ENCODE measurements around the gene MRPL24.
A peak's percentile ranks its signal among the peaks of the same experiment; 100 is the strongest.
"Not testable (repeated sequence)": the region's sequence is repeated elsewhere in the genome, so short reads cannot be mapped to it uniquely, and the experiment has no call there.

Gene MRPL24

DNA sequence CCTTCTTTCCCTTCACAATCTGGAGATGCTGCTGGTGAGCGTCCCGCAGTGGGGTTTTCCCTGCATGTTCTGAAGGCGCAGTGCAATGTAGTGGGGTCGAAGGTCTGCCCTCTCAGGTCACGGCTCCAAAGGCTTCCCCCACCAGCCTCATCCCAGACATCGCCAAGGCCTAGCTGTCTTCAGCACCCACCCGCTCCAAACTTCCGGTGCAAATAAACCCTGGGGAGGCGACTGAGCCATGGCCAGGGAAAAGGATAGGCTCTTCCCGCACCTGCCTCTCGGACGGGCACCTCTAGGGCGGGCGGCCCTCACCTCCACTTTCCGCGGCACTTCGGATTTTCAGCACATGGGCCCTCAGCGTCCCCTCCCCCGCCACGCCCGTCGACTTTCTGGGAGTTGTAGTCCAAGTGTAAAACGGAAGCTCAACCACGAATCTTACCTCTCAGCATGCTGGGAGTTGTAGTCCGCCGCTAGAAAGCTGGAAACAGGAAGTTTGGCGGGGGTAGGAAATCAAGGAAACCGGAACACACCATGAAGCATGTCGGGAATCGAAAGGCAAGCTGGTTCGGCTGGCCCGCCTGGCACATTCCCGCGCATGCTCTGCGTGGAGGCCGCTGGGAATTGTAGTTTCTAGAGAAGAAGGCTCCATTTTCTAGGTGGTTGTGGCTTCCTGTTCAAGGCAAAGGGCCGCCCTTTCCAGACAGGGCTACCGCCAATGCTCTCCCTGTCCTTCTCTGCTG lies at the start of gene MRPL24:
Gene MRPL24, minus strand, starts transcription at position 348 of the 740 bp plus-strand sequence. CDS start 2,384 bp downstream, outside the sequence.
- peak; percentile 100 for DNase-seq

DNA sequence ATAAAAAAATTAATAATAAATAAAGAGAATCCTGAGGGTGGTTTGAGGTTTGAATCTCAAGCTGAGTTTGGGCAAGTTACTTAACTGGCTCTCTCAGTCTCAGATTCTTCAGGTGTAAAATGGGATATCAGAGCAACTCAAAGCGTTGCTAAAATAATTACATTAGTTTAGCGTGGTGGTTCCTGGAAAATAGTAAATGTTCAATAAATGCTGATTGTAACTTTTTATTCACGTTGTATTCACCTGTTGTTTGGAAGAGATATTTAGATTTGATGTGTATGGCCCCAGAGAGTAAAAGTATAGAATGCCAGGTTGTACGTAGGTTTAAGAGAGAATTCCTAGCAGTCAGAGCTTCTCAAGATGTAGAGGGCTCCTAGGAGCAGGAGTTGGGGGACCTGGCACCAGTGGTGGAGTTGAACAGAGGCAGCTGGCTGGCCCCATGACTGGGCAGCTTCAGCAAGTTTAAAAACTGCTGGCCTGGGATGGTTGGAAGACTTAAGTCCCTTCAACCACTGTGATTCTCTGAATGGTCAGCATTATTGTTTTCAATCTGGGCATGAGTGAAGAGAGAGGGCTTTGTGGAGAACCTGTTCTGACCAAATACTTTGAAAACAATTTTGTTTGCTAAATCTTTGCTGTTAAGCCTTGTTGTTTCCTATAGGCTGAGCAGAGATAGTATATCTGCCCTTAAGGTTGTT lies 48.9 kb upstream of the MRPL24 start:
- no peak for DNase-seq

DNA sequence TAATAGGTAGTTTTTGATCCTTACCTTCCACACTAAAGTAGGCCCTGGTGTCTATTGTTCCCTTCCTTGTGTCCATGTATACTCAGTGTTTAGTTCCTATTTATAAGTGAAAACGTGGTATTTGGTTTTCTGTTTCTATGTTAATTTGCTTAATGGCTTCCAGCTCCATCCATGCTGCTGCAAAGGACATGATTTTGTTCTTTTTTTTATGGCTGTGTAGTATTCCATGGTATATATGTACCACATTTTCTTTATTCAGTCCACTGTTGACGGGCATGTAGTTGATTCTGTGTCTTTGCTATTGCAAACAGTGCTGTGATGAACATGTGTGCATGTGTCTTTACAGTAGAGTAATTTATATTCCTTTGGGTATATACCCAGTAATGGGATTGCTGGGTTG lies 47.2 kb upstream of the MRPL24 start:
- no peak for DNase-seq

DNA sequence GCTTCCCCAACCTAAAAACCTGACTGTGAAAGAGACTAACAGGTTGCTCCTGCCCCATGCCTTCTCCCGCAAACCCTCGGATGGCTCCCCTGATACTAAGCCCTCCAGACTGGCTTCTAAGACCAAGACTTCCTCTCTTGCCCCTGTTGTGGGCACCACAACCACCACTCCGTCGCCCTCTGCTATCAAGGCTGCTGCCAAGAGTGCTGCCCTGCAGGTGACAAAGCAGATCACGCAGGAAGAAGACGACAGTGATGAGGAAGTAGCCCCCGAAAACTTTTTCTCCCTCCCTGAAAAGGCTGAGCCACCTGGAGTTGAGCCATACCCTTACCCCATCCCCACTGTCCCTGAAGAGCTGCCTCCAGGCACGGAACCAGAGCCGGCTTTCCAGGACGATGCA lies 45.8 kb upstream of the MRPL24 start:
- no peak for DNase-seq

DNA sequence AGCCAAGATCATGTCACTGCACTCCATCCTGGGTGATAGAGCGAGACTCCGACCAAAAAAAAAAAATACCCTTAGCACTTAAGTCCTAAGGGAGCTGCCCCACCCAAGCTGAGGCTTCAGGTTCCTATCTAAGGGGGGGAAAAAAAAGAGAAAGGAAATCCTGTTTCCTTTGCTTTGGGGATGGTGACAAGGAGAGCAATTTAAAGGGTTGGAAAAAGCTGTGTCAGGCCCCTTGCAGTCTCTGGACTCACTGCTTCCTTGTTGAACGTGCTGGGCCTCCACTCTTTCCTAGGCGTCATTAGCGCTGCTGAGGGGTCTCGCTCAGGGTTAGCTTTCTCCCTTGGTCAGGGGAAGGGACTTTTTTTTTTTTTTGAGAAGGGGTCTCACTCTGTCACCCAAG lies 44.6 kb upstream of the MRPL24 start:
- no peak for DNase-seq

DNA sequence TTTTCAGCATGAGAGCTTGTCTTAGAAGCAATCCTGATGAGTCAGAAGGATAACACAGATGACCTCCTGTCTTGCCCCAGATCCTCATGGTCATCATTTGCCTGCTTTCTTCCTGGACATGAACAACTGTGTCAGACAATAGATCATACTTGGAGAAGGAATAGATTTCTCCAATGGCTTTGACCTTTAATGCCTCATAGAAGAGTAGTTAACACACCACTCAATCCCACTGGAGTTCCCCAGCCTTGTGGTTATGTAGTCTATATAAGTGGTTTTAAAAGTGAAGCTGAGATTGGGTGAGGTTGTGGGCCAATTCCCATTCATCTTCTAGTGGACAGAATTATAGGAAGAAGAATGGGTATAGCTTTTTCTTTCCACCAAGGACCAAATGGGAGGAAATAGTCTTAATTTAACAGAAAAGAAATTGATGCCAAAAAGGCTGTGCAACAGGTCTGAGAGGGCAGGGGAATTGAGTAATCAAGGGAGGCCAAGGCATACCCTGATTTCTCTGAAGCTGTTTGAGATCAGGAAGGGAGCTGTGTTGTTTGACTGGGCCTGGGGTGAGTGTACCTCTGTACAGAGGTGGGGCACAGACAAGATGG lies 40.8 kb upstream of the MRPL24 start:
- DNase-seq = no peak

DNA sequence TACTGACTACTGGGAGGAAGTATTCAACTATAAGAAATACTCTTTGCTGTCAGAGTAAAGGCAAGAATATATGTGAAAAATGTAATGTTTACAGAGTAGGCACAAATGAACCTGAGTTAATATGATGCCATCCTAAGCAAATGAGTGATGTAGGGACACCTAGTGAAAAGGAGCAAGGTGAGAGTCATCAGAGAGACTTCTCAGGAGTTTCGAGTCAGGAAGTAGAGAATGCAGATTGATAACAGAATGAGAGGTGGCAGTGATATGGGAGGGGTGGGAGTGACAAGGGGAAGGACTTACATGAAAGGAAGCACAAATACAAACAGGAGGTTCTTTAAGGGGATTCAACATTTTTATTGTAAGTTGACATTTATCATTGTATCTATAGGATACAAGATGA lies 36.7 kb upstream of the MRPL24 start:
- DNase-seq = no peak

DNA sequence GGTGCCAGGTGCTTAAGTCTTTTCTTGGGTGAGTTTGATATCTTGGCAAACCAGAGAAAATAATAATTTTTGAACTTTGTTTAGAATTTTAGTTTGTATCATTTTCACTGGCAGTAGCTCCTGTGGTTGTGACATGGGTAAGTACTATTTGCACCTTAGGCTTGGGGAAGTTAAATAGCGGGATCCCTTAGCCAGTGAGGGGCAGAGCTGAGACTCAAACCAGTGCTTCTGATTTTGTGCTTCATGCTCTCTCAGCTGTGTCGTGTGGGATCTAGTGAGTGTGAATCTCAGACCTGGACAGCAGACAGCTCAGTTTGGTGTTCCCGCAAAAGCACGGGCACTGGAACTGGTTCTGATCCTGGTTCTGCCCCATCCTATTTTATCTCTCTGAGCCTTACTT lies 36.1 kb upstream of the MRPL24 start:
- no peak for DNase-seq

DNA sequence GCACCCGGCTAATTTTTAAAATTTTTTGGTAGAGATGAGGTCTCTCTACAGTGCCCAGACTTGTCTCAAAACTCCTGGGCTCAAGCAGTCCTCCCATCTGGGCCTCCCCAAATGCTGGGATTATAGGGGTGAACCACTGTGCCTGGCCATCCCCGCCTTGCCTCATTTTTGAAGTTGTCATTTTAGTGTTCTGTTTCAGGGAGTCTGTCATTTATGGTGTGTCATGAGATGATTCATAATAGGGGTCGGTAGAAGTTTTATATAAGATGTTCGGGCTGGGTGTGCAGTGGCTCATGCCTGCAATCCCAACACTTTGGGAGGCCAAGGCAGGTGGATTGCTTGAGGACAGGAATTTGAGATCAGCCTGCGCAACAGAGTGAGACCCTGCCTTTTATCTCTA lies 34.9 kb upstream of the MRPL24 start:
- DNase-seq = no peak

DNA sequence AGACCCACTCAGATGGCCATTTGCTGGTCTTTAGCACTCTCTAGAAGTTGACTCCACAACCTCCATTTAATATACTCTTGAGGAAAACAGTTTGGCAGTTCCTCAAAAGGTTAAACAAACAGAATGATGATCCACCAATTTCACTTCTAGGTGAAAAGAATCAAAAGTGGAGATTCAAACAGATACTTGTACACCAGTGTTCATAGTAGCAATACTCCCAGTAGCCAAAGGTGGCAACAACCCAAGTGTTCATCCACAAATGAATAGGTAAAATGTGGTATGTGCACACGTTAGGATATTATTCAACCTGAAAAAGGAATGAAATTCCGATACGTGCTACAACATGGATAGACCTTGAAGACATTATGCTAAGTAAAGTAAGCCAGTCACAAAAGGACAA lies 32.7 kb upstream of the MRPL24 start:
- DNase-seq = no peak

DNA sequence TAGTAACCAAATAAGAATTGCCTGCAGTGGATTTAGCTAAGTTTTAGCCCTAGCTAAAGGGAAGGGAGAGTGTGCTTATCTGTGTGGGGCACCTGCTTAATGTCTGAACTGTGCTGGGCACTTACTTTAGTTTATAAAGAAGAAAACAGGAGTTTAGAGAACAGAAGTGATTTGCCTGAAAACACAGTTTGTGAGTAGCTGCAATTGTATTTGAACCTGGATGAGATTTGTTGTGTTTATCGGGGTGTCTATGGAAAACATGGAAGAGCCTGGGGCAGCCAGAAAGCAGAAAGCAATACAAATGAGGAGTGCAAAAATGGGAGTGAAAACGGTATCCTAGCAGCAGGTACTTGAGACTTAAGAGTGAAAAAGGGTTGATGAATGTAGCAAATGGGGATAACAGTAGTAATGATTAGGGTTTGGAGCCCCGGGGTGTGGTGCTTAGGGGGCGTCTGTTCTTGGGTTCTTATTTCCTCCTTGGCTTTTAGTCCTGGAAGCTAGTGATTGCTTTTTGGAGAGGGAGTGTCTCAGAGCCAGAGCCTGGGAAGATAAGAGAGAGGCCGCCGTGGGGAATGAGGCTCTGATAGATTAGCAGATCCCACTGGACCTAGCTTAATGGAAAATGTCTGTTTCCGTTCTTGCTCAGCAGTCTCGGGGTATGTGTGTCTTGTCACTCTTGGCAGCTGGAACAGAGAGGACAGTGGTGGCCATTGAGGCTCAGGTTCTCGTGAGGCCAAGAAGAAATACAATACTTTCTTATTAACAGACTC lies 32.0 kb upstream of the MRPL24 start:
- DNase-seq = peak; percentile 66

DNA sequence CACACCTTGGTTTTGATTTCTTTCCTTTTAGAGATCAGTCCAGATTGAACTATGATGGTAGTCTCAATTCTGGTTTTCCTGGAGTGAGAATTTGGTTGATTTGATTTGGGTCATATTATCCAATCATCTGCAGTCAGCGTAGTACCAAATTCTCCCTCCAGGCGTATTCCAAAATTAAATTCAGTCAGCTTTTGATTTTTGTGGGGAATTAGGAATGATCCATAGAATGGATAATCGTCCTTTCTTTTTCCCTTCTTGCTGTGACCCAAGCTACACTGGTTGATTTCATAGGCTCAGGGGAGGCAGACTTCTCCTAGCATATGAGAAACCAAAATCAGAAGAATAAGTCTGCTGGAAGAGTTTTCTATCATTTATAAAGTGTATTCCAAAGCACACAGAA lies 31.3 kb upstream of the MRPL24 start:
- DNase-seq = no peak

DNA sequence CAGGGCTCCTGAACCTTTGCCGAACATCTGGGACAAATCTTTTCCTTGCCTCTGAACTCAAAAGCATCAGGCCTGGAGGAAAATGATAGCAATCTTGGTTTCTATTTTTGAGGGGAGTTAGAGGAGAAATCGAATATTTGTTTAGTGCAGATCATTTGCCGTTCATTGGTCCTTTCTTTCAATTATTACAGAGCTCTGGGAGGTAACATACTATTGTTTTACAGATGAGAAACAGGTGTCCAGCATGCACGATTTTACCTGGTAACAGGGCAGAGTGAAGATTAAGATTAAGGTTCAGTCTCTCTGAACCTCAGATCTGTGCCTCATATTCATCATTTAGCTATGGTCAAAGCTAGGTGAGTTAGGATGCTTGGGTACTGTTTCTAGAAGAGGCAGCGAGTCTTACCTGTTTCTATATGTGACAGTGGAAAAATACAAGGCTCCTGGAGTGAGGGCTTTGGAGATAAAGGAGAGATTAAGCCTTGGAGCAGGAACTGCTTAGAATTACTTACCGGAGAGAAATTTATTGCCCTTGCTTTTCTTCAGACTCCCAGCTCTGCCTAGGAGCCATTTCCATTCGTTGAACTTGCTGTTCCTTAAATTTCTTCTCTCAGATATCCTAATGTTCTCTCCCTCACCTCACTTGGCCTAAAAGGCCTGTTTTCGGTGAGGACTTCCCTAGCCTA lies 27.9 kb upstream of the MRPL24 start:
- DNase-seq = no peak

DNA sequence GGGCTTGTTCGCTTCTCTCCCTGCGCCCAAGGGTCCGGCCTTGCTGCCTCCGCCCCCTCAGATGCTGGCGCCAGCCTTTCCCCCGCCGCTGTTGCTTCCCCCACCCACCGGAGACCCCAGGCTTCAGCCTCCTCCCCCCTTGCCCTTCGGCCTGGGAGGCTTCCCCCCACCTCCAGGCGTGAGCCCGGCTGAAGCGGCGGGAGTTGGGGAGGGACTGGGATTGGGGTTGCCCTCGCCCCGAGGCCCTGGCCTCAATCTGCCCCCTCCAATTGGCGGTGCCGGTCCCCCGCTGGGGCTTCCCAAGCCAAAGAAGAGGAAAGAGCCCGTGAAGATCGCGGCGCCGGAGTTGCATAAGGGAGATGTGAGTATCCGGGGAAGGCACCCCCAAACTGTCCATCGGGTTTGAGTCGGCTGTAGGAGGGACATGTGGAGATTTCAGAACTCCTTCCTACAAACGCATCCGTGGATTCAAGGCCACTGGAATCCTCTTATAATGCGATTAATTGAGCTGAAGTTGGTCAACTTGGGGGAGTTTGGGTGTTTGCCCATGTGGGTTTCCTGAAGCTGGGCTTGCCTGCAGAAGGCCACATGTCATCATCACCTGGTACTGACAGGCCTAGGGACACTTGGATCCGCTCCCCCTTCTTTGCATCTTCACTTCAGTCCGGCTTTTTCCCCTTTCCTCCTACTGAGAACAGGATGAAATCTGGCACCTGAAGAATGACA lies 27.2 kb upstream of the MRPL24 start:
- peak; percentile 54 for DNase-seq

DNA sequence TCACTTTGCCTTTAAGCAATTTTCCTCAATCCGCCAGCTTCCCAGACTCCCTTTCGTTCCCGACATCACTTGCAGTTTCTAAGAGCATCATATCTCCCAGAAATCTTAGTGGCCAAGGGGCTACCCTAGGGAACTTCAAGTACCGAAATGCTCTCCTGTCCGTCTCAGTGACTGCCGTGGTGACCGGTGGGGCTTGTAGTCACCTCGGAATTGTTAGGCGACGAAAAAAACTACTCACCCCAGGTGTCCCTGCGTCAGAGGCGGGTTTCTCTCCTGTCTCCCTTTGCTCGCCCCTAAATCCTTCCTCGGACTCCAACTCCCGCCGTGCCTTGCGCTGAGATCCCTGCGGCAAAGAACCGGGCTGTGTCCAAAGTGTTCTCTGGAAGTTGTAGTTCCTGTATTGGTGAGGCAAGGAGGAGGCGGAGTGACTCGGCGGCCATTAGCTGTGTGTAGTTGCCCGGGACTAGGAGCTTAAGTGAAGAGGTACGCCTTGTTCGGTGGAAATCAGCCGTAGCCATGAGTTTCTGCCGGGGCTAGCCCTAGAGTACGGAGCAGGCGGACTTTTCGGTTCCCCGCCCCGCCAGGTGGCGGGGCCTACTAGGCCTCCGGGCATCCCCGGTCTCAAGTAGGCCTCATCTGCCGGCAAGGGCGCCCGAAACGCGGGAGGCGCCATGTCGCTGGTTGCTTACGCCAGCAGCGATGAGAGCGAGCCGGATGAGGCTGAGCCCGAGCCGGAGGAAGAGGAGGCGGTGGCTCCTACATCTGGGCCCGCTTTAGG lies 26.4 kb upstream of the MRPL24 start, which contains the start of gene PRCC:
Gene PRCC, plus strand, starts transcription at position 435 of the 778 bp plus-strand sequence. Its CDS starts 237 bp downstream, at position 672.
- peak; percentile 100 for DNase-seq

DNA sequence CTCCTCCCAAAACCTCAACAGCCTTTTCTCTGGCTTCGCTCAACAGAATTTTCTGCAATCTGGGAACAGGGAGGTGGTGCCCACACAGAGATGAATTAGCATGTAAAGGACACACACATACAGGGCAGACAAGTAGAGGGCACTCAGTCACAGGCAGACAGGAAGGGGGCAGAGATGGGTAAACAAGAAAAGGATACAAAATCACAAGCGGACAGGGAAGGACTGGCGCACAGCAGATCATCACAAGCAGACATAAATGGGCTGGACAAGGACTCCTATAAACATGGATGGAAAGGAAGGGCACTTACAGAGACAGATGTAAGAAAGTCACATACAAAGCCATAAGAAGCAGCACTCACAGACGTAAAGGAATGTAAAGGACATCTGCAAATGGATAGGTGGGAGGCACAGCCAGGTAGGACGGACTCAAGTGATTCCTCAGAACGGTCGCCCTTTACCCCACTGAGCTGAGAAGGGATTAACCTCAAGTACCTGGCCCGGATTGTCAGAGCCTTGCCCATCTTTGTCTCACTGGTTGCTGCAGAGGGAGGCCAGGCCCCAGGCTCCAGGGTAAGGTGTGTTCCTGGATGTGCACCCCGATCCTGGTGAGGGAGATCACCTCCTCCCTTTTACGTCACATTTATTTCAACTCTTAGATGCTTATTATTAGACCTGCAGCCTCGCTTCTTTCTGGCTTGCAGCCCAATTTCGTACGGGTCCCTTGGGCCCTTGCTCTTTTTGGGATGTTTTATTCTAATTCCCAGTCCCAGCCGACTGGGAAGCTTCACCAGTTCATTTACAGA lies 25.6 kb upstream of the MRPL24 start:
- DNase-seq = no peak

DNA sequence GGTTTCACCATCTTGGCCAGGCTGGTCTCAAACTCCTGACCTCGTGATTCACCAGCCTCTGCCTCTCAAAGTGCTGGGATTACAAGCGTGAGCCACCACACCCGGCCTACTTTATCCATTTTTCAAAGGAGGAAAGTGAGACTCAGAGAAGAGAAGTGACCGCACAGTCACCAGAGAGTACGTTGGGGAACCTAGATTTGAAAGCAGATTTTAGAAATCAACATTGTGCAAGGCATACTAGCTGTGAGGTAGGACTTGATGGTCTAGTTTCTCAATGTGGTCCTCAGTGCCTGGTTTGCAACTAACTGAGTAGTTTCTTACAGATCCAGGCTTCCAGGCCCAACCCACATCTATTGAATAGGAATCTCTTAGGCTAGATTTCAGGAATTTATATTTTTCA lies 24.8 kb upstream of the MRPL24 start:
- DNase-seq = no peak

DNA sequence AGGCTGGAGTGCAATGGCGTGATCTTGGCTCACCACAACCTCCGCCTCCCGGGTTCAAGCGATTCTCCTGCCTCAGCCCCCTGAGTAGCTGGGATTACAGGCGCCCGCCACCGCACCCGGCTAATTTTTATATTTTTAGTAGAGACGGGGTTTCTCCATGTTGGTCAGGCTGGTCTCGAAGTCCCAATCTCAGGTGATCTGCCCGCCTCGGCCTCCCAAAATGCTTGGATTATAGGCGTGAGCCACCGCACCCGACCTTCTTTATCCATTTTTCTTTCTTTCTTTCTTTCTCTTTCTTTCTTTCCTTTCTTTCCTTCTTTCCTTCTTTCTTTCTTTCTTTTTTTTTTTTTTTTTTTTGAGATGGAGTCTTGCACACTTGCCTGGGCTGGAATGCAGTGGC lies 24.2 kb upstream of the MRPL24 start:
- not testable (repeated sequence) for DNase-seq

DNA sequence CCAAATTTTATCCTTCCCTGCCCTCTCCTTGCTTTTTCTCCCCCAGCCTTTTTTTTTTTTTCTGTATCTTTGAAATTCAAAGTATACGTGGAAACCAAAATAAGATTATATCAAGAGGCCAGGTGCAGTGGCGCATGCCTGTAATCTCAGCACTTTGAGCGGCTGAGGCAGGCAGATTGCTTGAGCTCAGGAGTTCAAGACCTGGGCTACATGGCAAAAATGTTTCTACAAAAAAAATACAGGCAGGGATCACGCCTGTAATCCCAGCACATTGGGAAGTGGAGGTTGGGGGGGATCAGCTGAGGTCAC lies 19.9 kb upstream of the MRPL24 start:
- DNase-seq = no peak

DNA sequence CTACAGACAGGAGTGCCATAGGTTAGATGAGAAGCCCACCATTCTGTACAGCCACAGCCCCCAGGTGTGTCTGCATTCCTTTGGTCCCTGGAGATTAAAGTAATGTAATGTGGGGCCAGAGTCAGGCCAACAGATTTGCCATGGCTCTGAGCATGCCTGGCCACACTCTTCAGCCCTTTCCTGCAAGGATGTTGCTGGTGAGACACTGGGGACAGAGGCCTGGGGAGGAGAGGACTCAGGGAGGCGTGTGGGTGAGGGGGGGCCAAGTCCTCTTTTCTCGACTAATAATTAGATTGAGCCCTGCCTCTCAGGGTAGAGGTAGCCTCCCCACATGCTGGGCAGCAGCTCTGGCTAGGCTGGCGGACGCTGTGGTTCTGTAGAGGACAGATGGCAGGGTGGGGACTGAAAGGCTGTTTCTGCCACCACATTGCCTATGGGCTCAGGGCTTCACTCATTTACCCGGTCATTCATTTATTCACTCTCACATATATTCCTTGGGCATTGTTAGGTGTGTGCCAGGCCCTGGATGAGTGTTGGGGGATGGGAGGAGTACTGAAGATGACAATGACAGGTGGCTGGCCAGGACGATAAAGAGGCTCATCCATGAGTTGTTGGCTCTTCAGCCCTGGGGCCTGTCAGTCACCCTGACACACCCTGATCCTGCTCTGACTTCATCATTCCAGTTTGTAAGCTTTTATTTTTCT lies 19.4 kb upstream of the MRPL24 start:
- DNase-seq = no peak
